HepG2 (cell line): ENCODE data around the gene RUVBL1. TPM values are rescaled to one million over a fixed set of nuclear protein-coding genes. Genes with fewer than 3 reads are reported as not detected.

Source experiments
- ATAC-seq: fragments of 200-7000 bp; cut with Tn5 transposase; 3 replicates; pipeline ENCODE4 v1.9.1; 2020; ENCODE audit warnings: mild to moderate bottlenecking, moderate library complexity
- BruUV-seq: library from RNA; stranded (reverse); fragments of 400-500 nt; replicated peaks from 2 replicates; lab custom pipeline; 2021; lab: Mats Ljungman, UMichigan
- CTCF ChIA-PET: fragments of 300-600 bp; formaldehyde crosslinking; extraction: SDS; loops from one replicate; lab custom pipeline; 2021; ENCODE audit warnings: low total read pairs, inconsistent platforms, low intra/inter-chr PET ratio; lab: Yijun Ruan, JAX
- POLR2A ChIA-PET: fragments of 350-600 bp; sonication (Branson Sonifier 250); formaldehyde crosslinking; loops from one replicate; lab custom pipeline; 2020; ENCODE audit warnings: antibody characterized with exemption, inconsistent platforms; lab: Yijun Ruan, JAX
- DNase-seq: peaks from one replicate; pipeline ENCODE4 v3.0.0-alpha.2; 2015; ENCODE audit warnings: low spot score
- FAIRE-seq: peaks from 3 replicates; lab custom pipeline; 2011; peaks lifted over from hg19 to GRCh38; lab: Jason Lieb, UNC
- H2AFZ ChIP-seq: one replicate; pipeline ENCODE4 v1.6.1; 2011; ENCODE audit warnings: low read length, inconsistent platforms
- H3K27ac ChIP-seq: fragments of 300-600 bp; 3 replicates; pipeline ENCODE4 v1.8.0; 2011; ENCODE audit warnings: mixed run types, mild to moderate bottlenecking, mixed read lengths, low read length, inconsistent platforms; ENCODE audit not compliant: insufficient read depth; ENCODE audit errors: extremely low read length
- H3K27me3 ChIP-seq, 2 experiments: fragments of 200-600 bp in 1 of 2; 2 replicates in 1 of 2; 3 replicates in 1 of 2; pipeline versions ENCODE4 v1.6.0 to v1.8.0; 2011; ENCODE audit warnings: low read length in 2 of 2, mild to moderate bottlenecking in 2 of 2, moderate library complexity in 2 of 2, inconsistent platforms in 1 of 2; ENCODE audit not compliant: insufficient read depth in 2 of 2, control insufficient read depth in 1 of 2
- H3K36me3 ChIP-seq, 2 experiments: fragments of 200-600 bp in 1 of 2; replicated peaks in 1 of 2; 2 replicates in 1 of 2; 3 replicates in 1 of 2; pipeline versions ENCODE4 v1.5.1 to v1.8.0; 2011; ENCODE audit warnings: low read length in 2 of 2, inconsistent platforms in 1 of 2; ENCODE audit not compliant: insufficient read depth in 2 of 2, control insufficient read depth in 1 of 2
- H3K4me1 ChIP-seq: 2 replicates; pipeline ENCODE4 v1.5.1; 2012; ENCODE audit warnings: low read length, inconsistent platforms; ENCODE audit not compliant: insufficient read depth
- H3K4me2 ChIP-seq: 2 replicates; pipeline ENCODE4 v1.6.0; 2011; ENCODE audit warnings: low read depth, low read length, inconsistent platforms
- H3K4me3 ChIP-seq, 3 experiments: fragments of 200-600 bp in 1 of 3; sonication (generic), shearing (Covaris generic) in 1 of 3; replicated peaks in 1 of 3; 2 replicates each; pipeline ENCODE4 v1.5.1; 2011 to 2016; ENCODE audit warnings: low read length in 3 of 3, inconsistent platforms in 2 of 3, low read depth in 2 of 3, mild to moderate bottlenecking in 2 of 3, control low read depth in 1 of 3, mixed read lengths in 1 of 3; ENCODE audit not compliant: insufficient read depth in 1 of 3
- H3K79me2 ChIP-seq: one replicate; pipeline ENCODE4 v1.6.1; 2011; ENCODE audit warnings: low read length, inconsistent platforms; ENCODE audit not compliant: insufficient read depth
- H3K9ac ChIP-seq: 2 replicates; pipeline ENCODE4 v1.6.0; 2011; ENCODE audit warnings: mild to moderate bottlenecking, low read depth, low read length, inconsistent platforms; ENCODE audit not compliant: insufficient read depth
- H3K9me3 ChIP-seq: 2 replicates; pipeline ENCODE4 v1.5.1; 2012; ENCODE audit warnings: mild to moderate bottlenecking, low read length
- H4K20me1 ChIP-seq: 2 replicates; pipeline ENCODE4 v1.6.0; 2011; ENCODE audit warnings: inconsistent platforms, mild to moderate bottlenecking, low read length, moderate library complexity; ENCODE audit not compliant: insufficient read depth
- AGO2 ChIP-seq: fragments of 200-400 bp; formaldehyde crosslinking; optimal IDR thresholded peaks from 2 replicates; pipeline ENCODE3; 2017; ENCODE audit warnings: mild to moderate bottlenecking, low read depth, low read length, moderate library complexity
- HDAC6 ChIP-seq: fragments of 200-600 bp; sonication (generic); IDR thresholded peaks from 2 replicates; pipeline ENCODE4 v1.7.0; 2017; ENCODE audit warnings: mild to moderate bottlenecking, antibody characterized with exemption, low read length, low read depth
- NONO ChIP-seq, 2 experiments: fragments of 450-650 bp in 1 of 2; sonication (generic) in 1 of 2; formaldehyde crosslinking in 1 of 2; IDR thresholded peaks in 1 of 2; conservative IDR thresholded peaks in 1 of 2; 2 replicates each; pipeline versions ENCODE4 v1.6.1 to v1.8.0; 2017 to 2022; ENCODE audit warnings: mild to moderate bottlenecking in 1 of 2, missing genetic modification reagents in 1 of 2, moderate library complexity in 1 of 2
- POLR2A ChIP-seq, 2 experiments: IDR thresholded peaks; 2 replicates each; pipeline ENCODE4 v1.6.1; 2011; ENCODE audit warnings: low read depth in 2 of 2, low read length in 2 of 2, mild to moderate bottlenecking in 1 of 2, moderate library complexity in 1 of 2; ENCODE audit not compliant: insufficient read depth in 1 of 2
- RAD21 ChIP-seq: fragments of 450-650 bp; formaldehyde crosslinking; IDR thresholded peaks from 2 replicates; pipeline ENCODE4 v1.5.0; 2020; ENCODE audit warnings: mild to moderate bottlenecking
- ZNF333 ChIP-seq: sonication (generic); formaldehyde crosslinking; IDR thresholded peaks from 2 replicates; pipeline ENCODE4 v1.4.0; 2020; ENCODE audit warnings: mild to moderate bottlenecking, missing genetic modification reagents, borderline replicate concordance
- ZNF441 ChIP-seq: sonication (generic); formaldehyde crosslinking; IDR thresholded peaks from 2 replicates; pipeline ENCODE4 v1.7.0; 2021; ENCODE audit warnings: missing genetic modification reagents, borderline replicate concordance
- WGBS: methylation state at CpG from one replicate; pipeline ENCODE4 v1.1.6; 2017; ENCODE audit warnings: low lambda C conversion rate; 5-methylcytosine and 5-hydroxymethylcytosine counted together
- in situ Hi-C: cut with HindIII; loops from 2 replicates; pipeline ENCODE4 v1.10.0; 2017; ENCODE audit warnings: low pct_unique_long_range_greater_than_20kb; ENCODE audit not compliant: extremely low pct_ligation_motif_present
- intact Hi-C: fragments of 100-400 bp; cut with micrococcal nuclease; formaldehyde crosslinking; loops from one replicate; pipeline ENCODE4 v1.10.0; 2022; ENCODE audit not compliant: unreplicated experiment
- polyA plus RNA-seq, 8 experiments: library from polyadenylated mRNA; depleted of rRNA in 3 of 8; stranded (reverse) in 7 of 8; unstranded in 1 of 8; fragments of >200 nt; fragmentation: Illumina TruSeq in 4 of 8; extraction: Trizol in 4 of 8; gene quantifications; 2 replicates each; pipeline versions ENCODE4 v1.2.1 to v1.2.3, GENCODE V29; 2011 to 2016; ENCODE audit warnings: low read depth in 4 of 8, missing spikeins in 1 of 8, mixed read lengths in 1 of 8; ENCODE audit not compliant: insufficient read depth in 1 of 8
- total RNA-seq, 5 experiments: library from RNA; depleted of rRNA; stranded (reverse); fragments of >200 nt; fragmentation: Illumina TruSeq; extraction: Trizol; gene quantifications; 2 replicates each; pipeline ENCODE4 v1.2.3, GENCODE V29; 2016; ENCODE audit warnings: low read depth in 1 of 5
- TF ChIP-seq, protein P1 (sequence below): sonication (generic); formaldehyde crosslinking; IDR thresholded peaks from 2 replicates; pipeline ENCODE4 v1.9.0; 2022; ENCODE audit warnings: missing genetic modification reagents, mild to moderate bottlenecking, borderline replicate concordance
- TF ChIP-seq, protein P2 (sequence below): sonication (generic); formaldehyde crosslinking; conservative IDR thresholded peaks from 2 replicates; pipeline ENCODE4 v1.5.0; 2020; ENCODE audit warnings: missing genetic modification reagents
- TF ChIP-seq, protein P3 (sequence below): sonication (generic); formaldehyde crosslinking; IDR thresholded peaks from 2 replicates; pipeline ENCODE4 v1.8.0; 2023; ENCODE audit warnings: mild to moderate bottlenecking, missing genetic modification reagents
- TF ChIP-seq, protein P4 (sequence below): sonication (generic); formaldehyde crosslinking; IDR thresholded peaks from 2 replicates; pipeline ENCODE4 v1.8.1; 2023; ENCODE audit warnings: mild to moderate bottlenecking, missing genetic modification reagents

The RUVBL1 gene
- total and polyA plus RNA-seq, 2 of the 13 experiments (the other 11 are each of a cell fraction or from before 2014, with no cell fraction given) = 32.7 to 86.3 TPM

DNA sequence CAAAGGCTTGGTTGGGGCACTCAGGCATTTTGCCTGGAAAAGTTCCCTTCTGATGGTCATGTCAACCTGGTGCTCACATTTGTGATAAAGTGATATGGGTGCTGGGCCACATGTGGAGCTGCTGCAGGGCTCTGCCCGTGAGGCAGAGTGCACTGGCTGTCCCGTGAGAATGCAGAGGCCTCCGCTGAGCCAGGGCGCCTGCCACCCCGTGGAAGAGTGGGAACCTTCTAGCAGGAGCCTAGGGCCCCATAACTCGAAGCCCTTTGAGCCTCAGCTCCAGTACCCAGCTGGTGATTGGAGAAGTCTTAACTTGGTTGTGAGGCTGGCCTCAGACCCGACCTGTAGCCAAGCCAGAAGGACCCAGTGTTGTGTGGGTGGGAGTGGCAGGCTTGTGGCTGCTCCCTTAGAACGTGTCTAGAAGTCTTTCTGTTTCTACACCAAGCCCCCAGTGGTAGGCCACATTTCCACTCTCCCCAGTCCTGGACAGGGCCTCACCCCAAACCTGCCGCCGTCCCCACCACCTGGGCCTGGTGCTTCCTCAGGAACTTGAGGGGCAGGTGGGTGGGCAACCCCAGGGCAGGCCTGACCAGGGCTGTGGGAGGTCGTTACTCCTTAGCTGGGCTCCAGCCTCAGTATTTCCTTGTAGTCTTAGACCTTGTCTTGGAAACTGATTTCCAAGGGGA, 51.7 kb downstream of the RUVBL1 start (continued):
- TF ChIP-seq, protein P1, sequence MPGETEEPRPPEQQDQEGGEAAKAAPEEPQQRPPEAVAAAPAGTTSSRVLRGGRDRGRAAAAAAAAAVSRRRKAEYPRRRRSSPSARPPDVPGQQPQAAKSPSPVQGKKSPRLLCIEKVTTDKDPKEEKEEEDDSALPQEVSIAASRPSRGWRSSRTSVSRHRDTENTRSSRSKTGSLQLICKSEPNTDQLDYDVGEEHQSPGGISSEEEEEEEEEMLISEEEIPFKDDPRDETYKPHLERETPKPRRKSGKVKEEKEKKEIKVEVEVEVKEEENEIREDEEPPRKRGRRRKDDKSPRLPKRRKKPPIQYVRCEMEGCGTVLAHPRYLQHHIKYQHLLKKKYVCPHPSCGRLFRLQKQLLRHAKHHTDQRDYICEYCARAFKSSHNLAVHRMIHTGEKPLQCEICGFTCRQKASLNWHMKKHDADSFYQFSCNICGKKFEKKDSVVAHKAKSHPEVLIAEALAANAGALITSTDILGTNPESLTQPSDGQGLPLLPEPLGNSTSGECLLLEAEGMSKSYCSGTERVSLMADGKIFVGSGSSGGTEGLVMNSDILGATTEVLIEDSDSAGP (CRISPR knock-in tag) = 0 out of 2 replicates have a peak, but pooled peaks have one; percentile 15
- TF ChIP-seq, protein P2, sequence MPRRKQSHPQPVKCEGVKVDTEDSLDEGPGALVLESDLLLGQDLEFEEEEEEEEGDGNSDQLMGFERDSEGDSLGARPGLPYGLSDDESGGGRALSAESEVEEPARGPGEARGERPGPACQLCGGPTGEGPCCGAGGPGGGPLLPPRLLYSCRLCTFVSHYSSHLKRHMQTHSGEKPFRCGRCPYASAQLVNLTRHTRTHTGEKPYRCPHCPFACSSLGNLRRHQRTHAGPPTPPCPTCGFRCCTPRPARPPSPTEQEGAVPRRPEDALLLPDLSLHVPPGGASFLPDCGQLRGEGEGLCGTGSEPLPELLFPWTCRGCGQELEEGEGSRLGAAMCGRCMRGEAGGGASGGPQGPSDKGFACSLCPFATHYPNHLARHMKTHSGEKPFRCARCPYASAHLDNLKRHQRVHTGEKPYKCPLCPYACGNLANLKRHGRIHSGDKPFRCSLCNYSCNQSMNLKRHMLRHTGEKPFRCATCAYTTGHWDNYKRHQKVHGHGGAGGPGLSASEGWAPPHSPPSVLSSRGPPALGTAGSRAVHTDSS = no peak
- TF ChIP-seq, protein P3, sequence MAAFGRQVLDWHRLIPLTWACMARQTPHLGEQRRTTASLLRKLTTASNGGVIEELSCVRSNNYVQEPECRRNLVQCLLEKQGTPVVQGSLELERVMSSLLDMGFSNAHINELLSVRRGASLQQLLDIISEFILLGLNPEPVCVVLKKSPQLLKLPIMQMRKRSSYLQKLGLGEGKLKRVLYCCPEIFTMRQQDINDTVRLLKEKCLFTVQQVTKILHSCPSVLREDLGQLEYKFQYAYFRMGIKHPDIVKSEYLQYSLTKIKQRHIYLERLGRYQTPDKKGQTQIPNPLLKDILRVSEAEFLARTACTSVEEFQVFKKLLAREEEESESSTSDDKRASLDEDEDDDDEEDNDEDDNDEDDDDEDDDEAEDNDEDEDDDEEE (CRISPR knock-in tag) = no peak
- no peak for TF ChIP-seq HDAC6

DNA sequence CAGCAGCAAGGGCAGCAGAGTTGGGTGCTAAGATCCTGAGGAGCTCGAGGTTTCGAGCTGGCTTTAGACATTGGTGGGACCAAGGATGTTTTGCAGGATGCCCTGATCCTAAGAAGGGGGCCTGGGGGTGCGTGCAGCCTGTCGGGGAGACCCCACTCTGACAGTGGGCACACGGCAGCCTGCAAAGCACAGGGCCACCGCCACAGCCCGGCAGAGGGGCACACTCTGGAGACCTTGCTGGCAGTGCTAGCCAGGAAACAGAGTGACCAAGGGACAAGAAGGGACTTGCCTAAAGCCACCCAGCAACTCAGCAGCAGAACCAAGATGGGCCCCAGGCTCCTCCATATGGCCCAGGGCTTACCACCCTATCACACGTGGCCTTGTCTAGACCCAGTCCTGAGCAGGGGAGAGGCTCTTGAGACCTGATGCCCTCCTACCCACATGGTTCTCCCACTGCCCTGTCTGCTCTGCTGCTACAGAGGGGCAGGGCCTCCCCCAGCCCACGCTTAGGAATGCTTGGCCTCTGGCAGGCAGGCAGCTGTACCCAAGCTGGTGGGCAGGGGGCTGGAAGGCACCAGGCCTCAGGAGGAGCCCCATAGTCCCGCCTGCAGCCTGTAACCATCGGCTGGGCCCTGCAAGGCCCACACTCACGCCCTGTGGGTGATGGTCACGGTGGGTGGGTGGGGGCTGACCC, 52.6 kb downstream of the RUVBL1 start:
- in situ Hi-C loops = no loop called here
- H3K4me2 ChIP-seq = no peak overlapping the region
- no peak for FAIRE-seq
- 100% methylated on average over 4 of the region's 13 CpGs for WGBS
- no peaks in the 10 kb centered on the region for H3K79me2 ChIP-seq
- intact Hi-C loops = no loop called here
- peaks cover 42 to 73% of the 10 kb centered on the region in 2 experiments for H3K36me3 ChIP-seq
- H3K4me1 ChIP-seq = no peaks in the 10 kb centered on the region
- no peak overlapping the region for H3K4me3 ChIP-seq
- BruUV-seq = no TSS peak
- CTCF ChIA-PET = no interaction called here
- no peak for DNase-seq
- peak; percentile 3; the same call in 2 of the 3 replicates for ATAC-seq
- no peaks in the 10 kb centered on the region for H3K9me3 ChIP-seq
- H3K27ac ChIP-seq = no peak overlapping the region
- H3K9ac ChIP-seq = no peak overlapping the region
- TF ChIP-seq NONO (IDR thresholded peaks at IDR 0.05) = no peak
- 0 out of 2 replicates have a peak, but pooled peaks have one; percentile 36 for TF ChIP-seq NONO (CRISPR knock-in tag; conservative IDR thresholded peaks at IDR 0.05)
- TF ChIP-seq AGO2 = peak; percentile 96
- no peak for TF ChIP-seq ZNF441
- TF ChIP-seq, protein P4, sequence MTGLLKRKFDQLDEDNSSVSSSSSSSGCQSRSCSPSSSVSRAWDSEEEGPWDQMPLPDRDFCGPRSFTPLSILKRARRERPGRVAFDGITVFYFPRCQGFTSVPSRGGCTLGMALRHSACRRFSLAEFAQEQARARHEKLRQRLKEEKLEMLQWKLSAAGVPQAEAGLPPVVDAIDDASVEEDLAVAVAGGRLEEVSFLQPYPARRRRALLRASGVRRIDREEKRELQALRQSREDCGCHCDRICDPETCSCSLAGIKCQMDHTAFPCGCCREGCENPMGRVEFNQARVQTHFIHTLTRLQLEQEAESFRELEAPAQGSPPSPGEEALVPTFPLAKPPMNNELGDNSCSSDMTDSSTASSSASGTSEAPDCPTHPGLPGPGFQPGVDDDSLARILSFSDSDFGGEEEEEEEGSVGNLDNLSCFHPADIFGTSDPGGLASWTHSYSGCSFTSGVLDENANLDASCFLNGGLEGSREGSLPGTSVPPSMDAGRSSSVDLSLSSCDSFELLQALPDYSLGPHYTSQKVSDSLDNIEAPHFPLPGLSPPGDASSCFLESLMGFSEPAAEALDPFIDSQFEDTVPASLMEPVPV (CRISPR knock-in tag) = no peak
- 0 out of 2 replicates have a peak, but pooled peaks have one; percentile 6 for TF ChIP-seq RAD21 (CRISPR knock-in tag)
- peak in 1 of 2 experiments; percentile 47; a peak in 1 of 4 replicates for TF ChIP-seq POLR2A (IDR thresholded peaks at IDR 0.05; ENCODE audit: insufficient read depth in 1 of 2, low read depth in 2 of 2, low read length in 2 of 2)
- no peak for TF ChIP-seq ZNF333 (CRISPR knock-in tag)
- POLR2A ChIA-PET = no interaction called here
- H4K20me1 ChIP-seq = peaks cover 19% of the 10 kb centered on the region
- H2AFZ ChIP-seq = no peak overlapping the region
- H3K27me3 ChIP-seq = no peaks in the 10 kb centered on the region
